Adrenal gland (tissue), 12 donors: ENCODE measurements around the gene SRCIN1. TPM values are rescaled to one million over a fixed set of nuclear protein-coding genes. Genes with fewer than 3 reads are reported as not detected.

Experiments
- DNase-seq, 7 donors: peaks; one replicate each; pipeline ENCODE4 v3.0.0-alpha.2; 2019 to 2020
- H3K27ac ChIP-seq, 5 donors: fragments of 200-600 bp; sonication (generic) in 4 of 5; 1 replicate in 3 of 5; 2 replicates in 2 of 5; pipeline versions ENCODE4 v1.5.1 to v1.8.0; 2016 to 2020; ENCODE audit warnings: mild to moderate bottlenecking in 1 of 5
- H3K27me3 ChIP-seq: fragments of 200-600 bp; 2 replicates; pipeline ENCODE4 v1.8.0; 2021
- H3K36me3 ChIP-seq, 2 donors: fragments of 200-600 bp; replicated peaks in 1 of 2; 1 replicate in 1 of 2; 2 replicates in 1 of 2; pipeline versions ENCODE4 v1.5.1 to v1.8.0; 2018 to 2022
- H3K4me1 ChIP-seq, 2 donors: fragments of 200-600 bp; replicated peaks in 1 of 2; 1 replicate in 1 of 2; 2 replicates in 1 of 2; pipeline versions ENCODE4 v1.5.1 to v1.8.0; 2018 to 2021
- H3K4me3 ChIP-seq, 4 donors: fragments of 200-600 bp; sonication (generic) in 3 of 4; one replicate each; pipeline ENCODE4 v1.5.1; 2016 to 2018
- H3K9me3 ChIP-seq, 3 donors: fragments of 200-600 bp; sonication (generic) in 1 of 3; replicated peaks in 1 of 3; 1 replicate in 2 of 3; 2 replicates in 1 of 3; pipeline versions ENCODE4 v1.5.1 to v1.8.0; 2016 to 2021
- POLR2A ChIP-seq, 2 donors: fragments of 450-650 bp; IDR thresholded peaks; one replicate each; pipeline ENCODE4 v1.6.1; 2017; ENCODE audit warnings: antibody characterized with exemption in 2 of 2, mild to moderate bottlenecking in 2 of 2, moderate library complexity in 1 of 2
- WGBS, 4 donors: extraction: QIAGEN DNeasy Blood & Tissue Kit in 2 of 4; methylation state at CpG; one replicate each; pipeline versions ENCODE4 v1.1.5 to v1.1.7; 2013 to 2017; 5-methylcytosine and 5-hydroxymethylcytosine counted together
- intact Hi-C, 2 donors: fragments of 100-400 bp; cut with DNase I; formaldehyde crosslinking; loops; one replicate each; pipeline versions ENCODE4 v1.14.1 to v1.15.0; 2022 to 2023
- polyA plus RNA-seq, 3 donors: library from polyadenylated mRNA; stranded (reverse); fragments of 200-250 nt in 2 of 3; fragments of 350-450 nt in 1 of 3; fragmentation: Illumina TruSeq in 1 of 3; extraction: RNeasy Lipid Tissue Mini Kit (QIAGEN cat#74804) in 1 of 3; gene quantifications; one replicate each; pipeline ENCODE4 v1.2.3, GENCODE V29; 2013 to 2014
- total RNA-seq, 9 donors: library from RNA; depleted of rRNA in 4 of 9; stranded (reverse); fragments of >200 nt in 4 of 9; fragments of 120-200 nt in 1 of 9; fragmentation: NEBNext Ultra II Directional in 1 of 9; extraction: Animal tissue kit (Norgen Biotek cat#: 25700) in 1 of 9; gene quantifications; one replicate each; pipeline versions ENCODE4 v1.1.0 to v1.2.4, GENCODE V29; 2013 to 2023
- TF ChIP-seq, protein P1 (sequence below), 6 experiments: fragments of 450-650 bp in 4 of 6; fragments of 200-600 bp in 2 of 6; sonication (generic) in 1 of 6; IDR thresholded peaks; 1 replicate in 5 of 6; 2 replicates in 1 of 6; pipeline versions ENCODE4 v1.5.1 to v1.8.0; 2016 to 2021; ENCODE audit warnings: antibody characterized with exemption in 6 of 6, mild to moderate bottlenecking in 2 of 6, moderate library complexity in 1 of 6
- donor health status: healthy with polysubstance abuse.
- donor health status: Bipolar disorder and iron deficiency.
- donor health status: DM: yes; HTN: yes; CAD: no.
- donor health status: DM: no; HTN: no; CAD: no.
- donor health status: DM: no; HTN: no; CAD: no.
- donor health status: DM: yes; HTN: yes; CAD: no.

SRCIN1 gene
- total and polyA plus RNA-seq, 12 donors = 0.44 to 33.1 (median 1.6) TPM; not detected in 2

DNA sequence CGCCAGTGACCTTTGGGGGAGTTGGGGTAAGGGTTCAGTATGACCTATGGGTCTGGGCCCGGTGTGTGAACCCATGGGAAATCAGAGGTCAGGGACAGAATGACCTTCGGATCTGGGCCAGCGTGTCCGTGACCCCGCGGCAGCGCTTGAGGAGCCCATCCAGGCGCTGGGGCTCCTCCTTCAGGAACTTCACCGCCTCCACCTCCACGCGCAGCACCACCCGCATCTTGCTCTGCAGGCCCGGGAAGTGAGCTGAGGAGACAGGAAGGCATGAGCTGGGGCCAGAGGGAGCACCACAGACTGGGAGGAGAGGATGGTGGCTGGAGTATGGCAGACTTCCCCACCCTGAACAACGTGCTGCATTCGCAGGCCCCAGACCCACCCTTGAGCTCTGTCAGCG, 53.4 kb downstream of the SRCIN1 start:
- Histone ChIP-seq H3K27me3 (no peaks in the 10 kb centered on the region), H3K4me1 (peaks cover 6 to 12% of the 10 kb centered on the region in 2 donors), H3K27ac (no peak overlapping the region), H3K36me3 (no peaks in the 10 kb centered on the region), H3K4me3 (no peak overlapping the region), H3K9me3 (no peaks in the 10 kb centered on the region)
- DNase-seq = no peak
- intact Hi-C loops = no loop called here
- TF ChIP-seq, protein P1, sequence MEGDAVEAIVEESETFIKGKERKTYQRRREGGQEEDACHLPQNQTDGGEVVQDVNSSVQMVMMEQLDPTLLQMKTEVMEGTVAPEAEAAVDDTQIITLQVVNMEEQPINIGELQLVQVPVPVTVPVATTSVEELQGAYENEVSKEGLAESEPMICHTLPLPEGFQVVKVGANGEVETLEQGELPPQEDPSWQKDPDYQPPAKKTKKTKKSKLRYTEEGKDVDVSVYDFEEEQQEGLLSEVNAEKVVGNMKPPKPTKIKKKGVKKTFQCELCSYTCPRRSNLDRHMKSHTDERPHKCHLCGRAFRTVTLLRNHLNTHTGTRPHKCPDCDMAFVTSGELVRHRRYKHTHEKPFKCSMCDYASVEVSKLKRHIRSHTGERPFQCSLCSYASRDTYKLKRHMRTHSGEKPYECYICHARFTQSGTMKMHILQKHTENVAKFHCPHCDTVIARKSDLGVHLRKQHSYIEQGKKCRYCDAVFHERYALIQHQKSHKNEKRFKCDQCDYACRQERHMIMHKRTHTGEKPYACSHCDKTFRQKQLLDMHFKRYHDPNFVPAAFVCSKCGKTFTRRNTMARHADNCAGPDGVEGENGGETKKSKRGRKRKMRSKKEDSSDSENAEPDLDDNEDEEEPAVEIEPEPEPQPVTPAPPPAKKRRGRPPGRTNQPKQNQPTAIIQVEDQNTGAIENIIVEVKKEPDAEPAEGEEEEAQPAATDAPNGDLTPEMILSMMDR (IDR thresholded peaks at IDR 0.05) = no peak
- no peak for TF ChIP-seq POLR2A (IDR thresholded peaks at IDR 0.05)
- 89 to 93% (median 91%) methylated on average over 10 to 17 of the region's 17 CpGs for WGBS, 4 donors

DNA sequence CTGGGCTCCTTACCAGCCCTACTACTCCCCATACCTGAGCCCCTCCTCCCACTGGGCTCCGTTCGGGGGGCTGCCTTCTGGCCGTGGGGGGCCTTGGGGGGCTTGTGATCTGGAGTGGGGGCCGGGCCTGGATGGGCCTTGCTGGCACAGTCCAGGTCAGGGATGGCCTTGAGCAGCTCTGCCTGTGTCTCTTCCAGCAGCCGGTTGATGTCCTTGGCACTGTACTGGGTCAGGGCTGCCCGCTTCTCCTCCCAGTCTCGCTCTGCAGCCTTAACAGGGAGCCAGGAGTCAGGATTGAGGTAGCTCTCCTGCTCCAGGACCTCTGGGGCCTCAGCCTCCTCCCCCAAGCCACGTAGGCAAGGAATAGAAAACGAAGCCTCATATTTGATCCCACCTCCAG, 54.6 kb downstream of the SRCIN1 start:
- Histone ChIP-seq H3K27ac (peak overlapping the region in 4 of 5 donors; percentile 35 to 79 (median 57)), H3K4me1 (peaks cover 5% of the 10 kb centered on the region in 2 donors), H3K9me3 (no peaks in the 10 kb centered on the region), H3K27me3 (no peaks in the 10 kb centered on the region), H3K36me3 (no peaks in the 10 kb centered on the region), H3K4me3 (no peak overlapping the region)
- TF ChIP-seq, protein P1 (IDR thresholded peaks at IDR 0.05) = no peak
- no peak for TF ChIP-seq POLR2A (IDR thresholded peaks at IDR 0.05)
- intact Hi-C loops = no loop called here
- WGBS, 4 donors = 42 to 57% (median 48%) methylated on average over 2 to 9 of the region's 9 CpGs
- DNase-seq = peak; percentile 45 to 64 (median 60)

DNA sequence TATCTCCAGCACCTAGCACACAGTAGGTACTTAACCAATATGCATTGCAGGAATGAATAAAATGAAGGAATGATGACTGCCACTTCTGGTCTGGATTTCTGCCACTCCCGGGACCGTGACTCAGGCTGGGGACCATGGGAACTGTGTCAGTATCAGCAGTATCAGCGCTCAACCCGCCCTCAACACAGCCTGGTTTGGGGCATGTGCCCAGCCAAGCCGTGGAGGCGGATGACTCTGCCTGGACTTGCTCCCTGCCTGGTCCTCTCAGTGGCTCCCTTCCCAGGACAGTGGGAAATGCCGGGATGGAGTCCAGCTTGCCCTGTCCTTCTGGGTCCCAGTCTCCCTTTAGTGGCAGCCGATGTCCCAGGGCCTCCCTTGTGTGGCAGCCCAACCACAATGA, 55.1 kb downstream of the SRCIN1 start:
- TF ChIP-seq, protein P1 (IDR thresholded peaks at IDR 0.05) = no peak
- TF ChIP-seq POLR2A (IDR thresholded peaks at IDR 0.05) = no peak
- H3K9me3 ChIP-seq = no peaks in the 10 kb centered on the region
- peaks cover 5% of the 10 kb centered on the region in 2 donors for H3K4me1 ChIP-seq
- H3K36me3 ChIP-seq = no peaks in the 10 kb centered on the region
- intact Hi-C loops = no loop called here
- no peak overlapping the region for H3K4me3 ChIP-seq
- peak overlapping the region in 4 of 5 donors; percentile 35 to 79 (median 57) for H3K27ac ChIP-seq
- 39 to 69% (median 41%) methylated on average over 2 to 8 of the region's 8 CpGs; no CpG with 5 or more reads in 1 of the 4 donors for WGBS, 4 donors
- no peaks in the 10 kb centered on the region for H3K27me3 ChIP-seq
- peak; percentile 91 to 96 (median 95) for DNase-seq

DNA sequence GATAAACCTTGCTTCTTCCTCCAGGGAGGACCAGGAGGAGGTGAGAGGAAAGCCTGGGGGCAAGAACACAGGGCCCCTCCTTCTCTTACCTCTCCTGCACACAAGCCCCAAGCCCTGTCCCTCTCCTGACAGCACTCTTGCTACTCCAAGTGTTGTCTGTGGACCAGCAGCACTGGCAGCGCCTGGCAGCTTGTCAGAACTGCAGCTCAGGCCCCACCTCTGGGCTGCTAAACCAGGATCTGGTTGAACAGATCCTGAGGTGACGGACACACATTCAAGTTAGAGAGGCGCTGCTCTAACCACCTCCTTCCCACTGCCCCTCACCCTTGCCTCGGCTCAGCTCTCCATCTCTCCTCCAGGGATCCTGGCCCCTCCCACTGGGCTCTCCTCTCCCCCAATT, 56.5 kb downstream of the SRCIN1 start:
- WGBS, 4 donors = 78 to 85% (median 83%) methylated on average over 3 to 4 of the region's 4 CpGs
- no peaks in the 10 kb centered on the region for H3K27me3 ChIP-seq
- DNase-seq = no peak

More for the DNA sequence above, 56.5 kb downstream of the SRCIN1 start:
- intact Hi-C loops = no loop called here
- no peaks in the 10 kb centered on the region for H3K36me3 ChIP-seq
- no peak overlapping the region for H3K27ac ChIP-seq
- no peaks in the 10 kb centered on the region for H3K9me3 ChIP-seq
- no peak overlapping the region for H3K4me3 ChIP-seq
- H3K4me1 ChIP-seq = peaks cover under 1 to 5% of the 10 kb centered on the region in 2 donors
- TF ChIP-seq, protein P1 (IDR thresholded peaks at IDR 0.05) = no peak
- no peak for TF ChIP-seq POLR2A (IDR thresholded peaks at IDR 0.05)
